AG04450 (cell line): ENCODE data around the gene SMYD4. TPM values are rescaled to one million over a fixed set of nuclear protein-coding genes. Genes with fewer than 3 reads are reported as not detected.

Source experiments
- CTCF ChIA-PET: fragments of 300-600, 350-600 bp; formaldehyde crosslinking; extraction: SDS; loops from one replicate; lab custom pipeline; 2022; ENCODE audit warnings: antibody characterized with exemption, inconsistent platforms; lab: Charles Lee
- POLR2A ChIA-PET: fragments of 350-600 bp; formaldehyde crosslinking; extraction: SDS; loops from one replicate; lab custom pipeline; 2021; ENCODE audit warnings: antibody characterized with exemption, inconsistent platforms; lab: Yijun Ruan, JAX
- DNase-seq: peaks from one replicate; pipeline ENCODE4 v3.0.0-alpha.2; 2011; ENCODE audit warnings: low read depth, low spot score
- H3K27ac ChIP-seq: one replicate; pipeline ENCODE4 v1.5.1; 2012; ENCODE audit warnings: low read depth, low read length, control low read depth
- H3K27me3 ChIP-seq: one replicate; pipeline ENCODE4 v1.6.0; 2012; ENCODE audit warnings: low read length; ENCODE audit not compliant: control insufficient read depth, insufficient read depth
- H3K4me3 ChIP-seq: 2 replicates; pipeline ENCODE4 v1.5.1; 2011; ENCODE audit warnings: mild to moderate bottlenecking, low read depth, low read length, control low read depth
- H3K9me3 ChIP-seq: 2 replicates; pipeline ENCODE4 v1.5.1; 2012; ENCODE audit warnings: low read length; ENCODE audit not compliant: control insufficient read depth, insufficient read depth
- CTCF ChIP-seq: IDR thresholded peaks from 2 replicates; pipeline ENCODE4 v1.5.1; 2011; ENCODE audit warnings: low read depth, low read length, control low read depth, inconsistent platforms
- polyA plus RNA-seq: library from polyadenylated mRNA; depleted of rRNA; stranded (reverse); fragments of >200 nt; gene quantifications from 2 replicates; pipeline ENCODE4 v1.2.3, GENCODE V29; 2011

Gene SMYD4
- polyA plus RNA-seq, 1 experiment = 5.7 TPM

- peak overlapping the region; percentile 86 for H3K27ac ChIP-seq
- no peak for TF ChIP-seq CTCF
- POLR2A ChIA-PET = interaction anchor here (0.5 to 2.3 kb wide), 6 partner anchors 17 to 47 kb away, joined by 3 to 25 read pairs (median 8); no protein-coding TSS in a partner anchor
- no peaks in the 10 kb centered on the region; the same call in 1 of the 2 replicates for H3K9me3 ChIP-seq
- no peaks in the 10 kb centered on the region for H3K27me3 ChIP-seq
- CTCF ChIA-PET = interaction anchor here (0.7 to 1.5 kb wide), 6 partner anchors 22 to 860 kb away, joined by 3 to 7 read pairs (median 4); no protein-coding TSS in a partner anchor
- peak overlapping the region; percentile 75 for H3K4me3 ChIP-seq
- DNase-seq = peak; percentile 16
Measured at GRCh38 chr17:1762233-1762900, 67.3 kb downstream of the SMYD4 start.

DNA sequence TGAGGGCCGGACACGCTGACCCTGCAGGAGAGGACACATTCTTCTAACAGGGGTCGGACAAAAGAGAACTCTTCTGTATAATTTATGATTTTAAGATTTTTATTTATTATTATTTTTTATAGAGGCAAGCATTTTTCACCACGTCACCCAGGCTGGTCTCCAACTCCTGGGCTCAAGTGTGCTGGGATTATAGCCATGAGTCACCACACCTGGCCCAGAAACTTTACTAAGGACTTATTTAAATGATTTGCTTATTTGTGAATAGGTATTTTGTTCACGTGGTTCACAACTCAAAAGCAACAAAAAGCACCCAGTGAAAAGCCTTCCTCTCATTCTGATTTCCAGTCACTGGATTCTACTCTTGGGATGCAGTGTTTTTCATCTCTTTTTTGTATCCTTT is 70.2 kb downstream of the SMYD4 start:
- no peak overlapping the region for H3K4me3 ChIP-seq
- ChIA-PET CTCF (no interaction called here), POLR2A (no interaction called here)
- no peaks in the 10 kb centered on the region for H3K27me3 ChIP-seq
- no peak for TF ChIP-seq CTCF
- no peak for DNase-seq
- H3K27ac ChIP-seq = no peak overlapping the region
- no peaks in the 10 kb centered on the region; the same call in 1 of the 2 replicates for H3K9me3 ChIP-seq

DNA sequence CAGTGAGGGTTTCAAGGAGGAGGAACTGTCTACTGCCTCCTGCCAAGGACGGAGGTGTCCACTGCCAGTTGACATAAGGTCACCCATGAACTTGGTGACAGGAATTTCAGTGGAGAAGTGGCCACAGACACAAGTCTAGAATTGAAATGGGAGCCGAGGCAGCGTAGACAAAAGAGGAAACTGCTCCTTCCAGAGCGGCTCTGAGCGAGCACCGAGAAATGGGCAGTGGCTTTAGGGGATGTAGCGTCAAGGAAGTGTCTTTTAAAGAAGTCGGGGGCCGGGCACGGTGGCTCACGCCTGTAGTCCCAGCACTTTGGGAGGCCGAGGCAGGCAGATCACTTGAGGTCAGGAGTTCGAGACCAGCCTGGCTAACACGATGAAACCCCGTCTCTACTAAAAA is 70.9 kb downstream of the SMYD4 start:
- no peaks in the 10 kb centered on the region; the same call in 1 of the 2 replicates for H3K9me3 ChIP-seq
- no peak overlapping the region for H3K27ac ChIP-seq
- H3K27me3 ChIP-seq = no peaks in the 10 kb centered on the region
- TF ChIP-seq CTCF = no peak
- POLR2A ChIA-PET = no interaction called here
- CTCF ChIA-PET = no interaction called here
- no peak overlapping the region for H3K4me3 ChIP-seq
- DNase-seq = no peak

DNA sequence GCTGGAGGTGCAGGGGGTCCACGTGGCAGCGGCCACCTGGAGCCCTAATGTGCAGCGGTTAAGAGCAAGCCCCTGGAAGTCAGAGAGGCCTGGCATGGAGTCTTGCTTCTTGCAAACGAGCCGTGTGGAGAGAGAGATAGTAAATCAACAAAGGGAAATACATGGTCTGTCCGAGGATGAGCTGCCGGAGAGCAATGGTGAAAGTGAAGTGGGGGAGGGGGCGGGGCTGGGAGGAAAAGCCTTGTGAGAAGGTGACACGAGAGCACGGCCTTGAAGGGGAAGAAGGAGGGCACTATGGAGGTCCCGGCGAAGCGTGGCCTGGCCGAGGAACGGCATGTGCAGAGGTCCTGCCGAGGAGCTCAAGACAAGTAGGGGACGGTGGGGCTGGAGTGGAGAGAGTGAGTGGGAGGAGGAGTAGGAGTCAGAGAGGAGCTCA is 73.9 kb downstream of the SMYD4 start:
- no peak overlapping the region for H3K27ac ChIP-seq
- H3K9me3 ChIP-seq = no peaks in the 10 kb centered on the region; the same call in 1 of the 2 replicates
- no peak for DNase-seq
- H3K4me3 ChIP-seq = no peak overlapping the region
- ChIA-PET POLR2A (interaction anchor here (3.0 kb wide), 1 partner anchor 39 kb away, joined by 9 read pairs; no protein-coding TSS in a partner anchor), CTCF (interaction anchor here (1.6 kb wide), 1 partner anchor 28 kb away, joined by 4 read pairs; no protein-coding TSS in a partner anchor)
- H3K27me3 ChIP-seq = peaks cover 3% of the 10 kb centered on the region
- TF ChIP-seq CTCF = no peak

DNA sequence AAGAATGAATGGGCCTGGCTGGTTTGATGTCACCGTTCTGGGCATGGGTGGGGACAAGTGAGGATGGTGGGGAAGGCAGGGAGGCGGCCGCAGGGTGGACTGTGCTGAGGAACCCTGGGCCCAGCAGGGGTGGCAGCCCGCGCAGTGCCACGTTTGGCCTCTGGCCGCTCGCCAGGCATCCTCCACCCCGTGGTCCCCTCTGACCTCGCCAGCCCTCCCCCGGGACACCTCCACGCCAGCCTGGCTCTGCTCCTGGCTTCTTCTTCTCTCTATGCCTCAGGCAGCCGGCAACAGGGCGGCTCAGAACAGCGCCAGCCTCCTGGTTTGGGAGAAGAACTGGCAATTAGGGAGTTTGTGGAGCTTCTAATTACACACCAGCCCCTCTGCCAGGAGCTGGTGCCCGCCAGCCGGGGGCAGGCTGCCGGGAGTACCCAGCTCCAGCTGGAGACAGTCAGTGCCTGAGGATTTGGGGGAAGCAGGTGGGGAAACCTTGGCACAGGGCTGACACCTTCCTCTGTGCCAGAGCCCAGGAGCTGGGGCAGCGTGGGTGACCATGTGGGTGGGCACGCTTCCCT is 74.4 kb downstream of the SMYD4 start:
- DNase-seq = no peak
- Histone ChIP-seq H3K9me3 (no peaks in the 10 kb centered on the region; the same call in 1 of the 2 replicates), H3K27me3 (peaks cover 4% of the 10 kb centered on the region), H3K27ac (no peak overlapping the region), H3K4me3 (no peak overlapping the region)
- POLR2A ChIA-PET = interaction anchor here (3.0 kb wide), 1 partner anchor 39 kb away, joined by 9 read pairs; no protein-coding TSS in a partner anchor
- TF ChIP-seq CTCF = no peak
- CTCF ChIA-PET = interaction anchor here (1.6 kb wide), 1 partner anchor 29 kb away, joined by 4 read pairs; no protein-coding TSS in a partner anchor
